K562 (cell line): Measurements from ENCODE around the gene NCOA1. TPM values are rescaled to one million over a fixed set of nuclear protein-coding genes. Genes with fewer than 3 reads are reported as not detected.

Experiments
- ATAC-seq: fragments of 200-7000 bp; cut with Tn5 transposase; 3 replicates; pipeline ENCODE4 v1.9.1; 2020; ENCODE audit warnings: moderate library complexity
- BruUV-seq: library from RNA; stranded (reverse); fragments of 400-500 nt; replicated peaks from 2 replicates; lab custom pipeline; 2021; lab: Mats Ljungman, UMichigan
- CTCF ChIA-PET: fragments of 300-600 bp; formaldehyde crosslinking; extraction: SDS; loops from one replicate; lab custom pipeline; 2021; ENCODE audit warnings: low intra/inter-chr PET ratio; lab: Yijun Ruan, JAX
- POLR2A ChIA-PET: fragments of 300-600, 350-650 bp; sonication (Branson Sonifier 250); formaldehyde crosslinking; extraction: SDS; loops from one replicate; lab custom pipeline; 2021; ENCODE audit warnings: antibody characterized with exemption, inconsistent platforms; lab: Yijun Ruan, JAX
- DNase-seq, 4 experiments: peaks; one replicate each; pipeline versions ENCODE4 v3.0.0 to v3.0.0-alpha.2; 2011 to 2018; ENCODE audit warnings: low spot score in 3 of 4, mixed read lengths in 3 of 4; ENCODE audit errors: extremely low read depth in 1 of 4
- FAIRE-seq: peaks from 2 replicates; lab custom pipeline; 2011; peaks lifted over from hg19 to GRCh38; lab: Jason Lieb, UNC
- H2AFZ ChIP-seq: 2 replicates; pipeline ENCODE4 v1.6.0; 2011; ENCODE audit warnings: low read depth, low read length, control low read depth, inconsistent platforms
- H3K27ac ChIP-seq: fragments of 200-600 bp; 3 replicates; pipeline ENCODE4 v1.8.0; 2011; ENCODE audit warnings: low read depth, mild to moderate bottlenecking, control low read depth, inconsistent platforms, low read length, moderate library complexity, mixed read lengths; ENCODE audit errors: extremely low read depth
- H3K27me3 ChIP-seq, 2 experiments: fragments of 300-600 bp in 1 of 2; 2 replicates in 1 of 2; 3 replicates in 1 of 2; pipeline versions ENCODE4 v1.6.0 to v1.8.0; 2011; ENCODE audit warnings: inconsistent platforms in 2 of 2, low read length in 2 of 2, mild to moderate bottlenecking in 1 of 2, mixed read lengths in 1 of 2, moderate library complexity in 1 of 2; ENCODE audit not compliant: control insufficient read depth in 2 of 2, insufficient read depth in 2 of 2
- H3K36me3 ChIP-seq: fragments of 300-600 bp; 3 replicates; pipeline ENCODE4 v1.8.0; 2011; ENCODE audit warnings: mild to moderate bottlenecking, low read length, inconsistent platforms; ENCODE audit not compliant: control insufficient read depth, insufficient read depth
- H3K4me1 ChIP-seq, 2 experiments: fragments of 200-600 bp in 1 of 2; replicated peaks in 1 of 2; 2 replicates in 1 of 2; 3 replicates in 1 of 2; pipeline versions ENCODE4 v1.5.1 to v1.8.0; 2011; ENCODE audit warnings: inconsistent platforms in 2 of 2, low read length in 2 of 2, mild to moderate bottlenecking in 1 of 2, mixed read lengths in 1 of 2, moderate library complexity in 1 of 2; ENCODE audit not compliant: control insufficient read depth in 2 of 2, insufficient read depth in 2 of 2
- H3K4me2 ChIP-seq: 2 replicates; pipeline ENCODE4 v1.6.1; 2011; ENCODE audit warnings: low read length, control low read depth, inconsistent platforms, mixed read lengths; ENCODE audit not compliant: insufficient read depth
- H3K4me3 ChIP-seq: fragments of 200-600 bp; sonication (generic), shearing (Covaris generic); 2 replicates; pipeline ENCODE4 v1.5.1; 2016; ENCODE audit warnings: control low read depth, inconsistent platforms
- H3K79me2 ChIP-seq: fragments of 200-600 bp; 3 replicates; pipeline ENCODE4 v1.8.0; 2011; ENCODE audit warnings: low read length, inconsistent platforms; ENCODE audit not compliant: control insufficient read depth, insufficient read depth
- H3K9ac ChIP-seq, 2 experiments: 2 replicates each; pipeline versions ENCODE4 v1.6.0 to v1.6.1; 2011; ENCODE audit warnings: low read depth in 2 of 2, low read length in 2 of 2, control low read depth in 1 of 2, inconsistent platforms in 1 of 2, mild to moderate bottlenecking in 1 of 2, mixed read lengths in 1 of 2; ENCODE audit not compliant: insufficient read depth in 1 of 2
- H3K9me1 ChIP-seq: one replicate; pipeline ENCODE4 v1.6.0; 2011; ENCODE audit warnings: inconsistent platforms, mild to moderate bottlenecking, low read length, moderate library complexity; ENCODE audit not compliant: control insufficient read depth, insufficient read depth
- H3K9me3 ChIP-seq: replicated peaks from 2 replicates; pipeline ENCODE4 v1.5.1; 2011; ENCODE audit warnings: low read depth, low read length, inconsistent platforms; ENCODE audit not compliant: control insufficient read depth, insufficient read depth
- H4K20me1 ChIP-seq: replicated peaks from 2 replicates; pipeline ENCODE4 v1.6.1; 2011; ENCODE audit warnings: low read length, inconsistent platforms, mixed read lengths; ENCODE audit not compliant: control insufficient read depth, insufficient read depth
- ELF1 ChIP-seq: fragments of 200-800 bp; sonication (Bioruptor generic); IDR thresholded peaks from 2 replicates; pipeline ENCODE4 v1.6.1; 2016; ENCODE audit warnings: missing genetic modification characterization, missing compliant biosample characterization
- GABPB1 ChIP-seq: sonication (generic); formaldehyde crosslinking; IDR thresholded peaks from 2 replicates; pipeline ENCODE4 v1.8.0; 2022; ENCODE audit warnings: mild to moderate bottlenecking, missing genetic modification reagents
- MCM3 ChIP-seq: fragments of 450-650 bp; IDR thresholded peaks from 2 replicates; pipeline ENCODE4 v1.6.1; 2016
- NFXL1 ChIP-seq: fragments of 450-650 bp; formaldehyde crosslinking; IDR thresholded peaks from 2 replicates; pipeline ENCODE4 v1.4.0; 2021; ENCODE audit warnings: mild to moderate bottlenecking
- PHTF2 ChIP-seq: fragments of 250-450 bp; sonication (Bioruptor Pico); IDR thresholded peaks from 2 replicates; pipeline ENCODE4 v1.5.0; 2021; ENCODE audit warnings: mild to moderate bottlenecking
- ZBED1 ChIP-seq: IDR thresholded peaks from 2 replicates; pipeline ENCODE4 v1.6.1; 2014
- ZNF121 ChIP-seq: sonication (generic); formaldehyde crosslinking; conservative IDR thresholded peaks from 2 replicates; pipeline ENCODE4 v1.8.0; 2022; ENCODE audit warnings: missing genetic modification reagents
- WGBS: fragments of 100-300 bp; shearing (Covaris generic); methylation state at CpG from one replicate; pipeline ENCODE4 v1.1.6; 2016; ENCODE audit warnings: low coverage, mixed read lengths; ENCODE audit not compliant: insufficient coverage; ENCODE audit errors: missing lambda C conversion rate; 5-methylcytosine and 5-hydroxymethylcytosine counted together
- in situ Hi-C: fragments of 300-500 bp; cut with MboI; formaldehyde crosslinking; loops from 4 replicates; pipeline ENCODE4 v1.15.0; 2018; ENCODE audit warnings: inconsistent platforms, mixed read lengths
- intact Hi-C: fragments of 100-400 bp; cut with micrococcal nuclease; formaldehyde crosslinking; loops from 2 replicates; pipeline ENCODE4 v1.14.2; 2022
- polyA plus RNA-seq, 8 experiments: library from polyadenylated mRNA; depleted of rRNA in 4 of 8; stranded (reverse) in 5 of 8; unstranded in 3 of 8; fragments of >200 nt; fragmentation: Nextera tagmentation in 2 of 8; fragmentation: Illumina TruSeq in 1 of 8; extraction: Ambion mirVana in 2 of 8; extraction: Trizol in 1 of 8; gene quantifications; 2 replicates each; pipeline versions ENCODE4 v1.2.1 to v1.2.3, GENCODE V29; 2011 to 2014; ENCODE audit warnings: inconsistent platforms in 1 of 8, missing spikeins in 1 of 8
- total RNA-seq, 7 experiments: library from RNA; depleted of rRNA in 6 of 7; stranded (reverse); fragments of >200 nt in 6 of 7; fragmentation: Illumina TruSeq in 2 of 7; extraction: Trizol in 2 of 7; gene quantifications; 2 replicates each; pipeline versions ENCODE4 v1.2.1 to v1.2.3, GENCODE V29; 2011 to 2021; ENCODE audit warnings: low replicate concordance in 1 of 7
- TF ChIP-seq, protein P1 (sequence below): sonication (generic); formaldehyde crosslinking; IDR thresholded peaks from 2 replicates; pipeline ENCODE4 v1.8.0; 2022; ENCODE audit warnings: missing genetic modification reagents, mild to moderate bottlenecking, borderline replicate concordance

The NCOA1 gene
- total and polyA plus RNA-seq, 9 of the 15 experiments (the other 6 are each of a cell fraction or from before 2014, with no cell fraction given) = 4.9 to 25.7 (median 17.0) TPM

DNA sequence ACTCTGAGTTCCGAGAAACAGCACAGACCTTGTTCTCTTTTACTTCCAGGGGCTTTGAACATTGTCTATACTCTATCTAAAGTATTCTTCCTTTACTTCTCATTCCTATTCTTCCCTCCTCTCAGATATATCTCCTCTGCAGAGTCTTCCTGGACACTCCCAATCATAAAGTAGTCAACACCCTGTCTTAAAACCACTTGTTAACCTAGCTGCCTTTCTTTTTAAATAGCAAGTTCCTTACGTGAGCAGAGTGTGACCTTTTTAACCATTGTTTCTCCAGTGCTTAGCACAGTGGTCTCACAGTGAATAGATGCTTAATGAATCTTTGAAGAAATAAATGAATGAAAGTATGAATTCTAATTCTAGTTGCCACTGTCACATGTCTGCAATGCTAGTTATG lies 254.8 kb downstream of the NCOA1 start (continued):
- TF ChIP-seq, protein P1, sequence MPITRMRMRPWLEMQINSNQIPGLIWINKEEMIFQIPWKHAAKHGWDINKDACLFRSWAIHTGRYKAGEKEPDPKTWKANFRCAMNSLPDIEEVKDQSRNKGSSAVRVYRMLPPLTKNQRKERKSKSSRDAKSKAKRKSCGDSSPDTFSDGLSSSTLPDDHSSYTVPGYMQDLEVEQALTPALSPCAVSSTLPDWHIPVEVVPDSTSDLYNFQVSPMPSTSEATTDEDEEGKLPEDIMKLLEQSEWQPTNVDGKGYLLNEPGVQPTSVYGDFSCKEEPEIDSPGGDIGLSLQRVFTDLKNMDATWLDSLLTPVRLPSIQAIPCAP = no peak
- TF ChIP-seq GABPB1 (CRISPR knock-in tag) = no peak
- no peak for TF ChIP-seq MCM3
- no peak for TF ChIP-seq PHTF2
- TF ChIP-seq ELF1 (tag) = no peak
- TF ChIP-seq ZBED1 = no peak
- TF ChIP-seq, all 486 proteins: peak for 0

DNA sequence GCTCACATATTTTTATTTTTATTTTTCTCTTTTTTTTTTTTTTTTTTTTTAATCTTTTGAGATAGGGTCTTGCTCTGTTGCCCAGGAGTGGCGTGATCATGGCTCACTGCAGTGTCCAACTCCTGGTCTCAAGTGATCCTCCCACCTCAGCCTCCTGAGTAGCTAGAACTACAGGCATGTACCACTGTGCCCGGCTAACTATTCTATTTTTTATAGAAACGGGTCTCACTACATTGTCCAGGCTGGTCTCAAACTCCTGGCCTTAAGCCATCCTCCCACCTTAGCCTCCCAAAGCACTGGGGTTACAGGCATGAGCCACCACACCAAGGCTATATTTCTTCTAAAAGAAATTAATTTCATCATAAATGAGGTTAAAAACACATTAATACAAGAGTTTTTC lies 256.2 kb downstream of the NCOA1 start:
- TF ChIP-seq NFXL1 (CRISPR knock-in tag) (no peak), ZNF121 (CRISPR knock-in tag) (peak; percentile 55; the same call in 1 of the 2 replicates)
- Histone ChIP-seq H3K9me1 (no peaks in the 10 kb centered on the region), H2AFZ (no peak overlapping the region), H3K36me3 (peaks cover 15% of the 10 kb centered on the region; the same call in 2 of the 3 replicates), H3K4me3 (no peak overlapping the region), H3K4me2 (no peak overlapping the region), H3K27ac (no peak overlapping the region), H3K4me1 (no peaks in the 10 kb centered on the region), H3K9ac (no peak overlapping the region), H3K27me3 (no peaks in the 10 kb centered on the region), H4K20me1 (no peaks in the 10 kb centered on the region), H3K9me3 (no peaks in the 10 kb centered on the region), H3K79me2 (no peaks in the 10 kb centered on the region)
- ChIA-PET POLR2A (interaction anchor here (1.5 kb wide), 1 partner anchor 9 kb away, joined by 6 read pairs; no protein-coding TSS in a partner anchor), CTCF (interaction anchor here (0.6 kb wide), 1 partner anchor 32 kb away, joined by 3 read pairs; no protein-coding TSS in a partner anchor)
- in situ Hi-C loops = no loop called here
- ATAC-seq = no peak
- DNase-seq = no peak
- intact Hi-C loops = no loop called here
- 94% methylated on average over 3 of the region's 3 CpGs for WGBS
- no peak for FAIRE-seq
- no TSS peak for BruUV-seq
